ENCODE results near the gene ARMCX4. TPM values are rescaled to one million over a fixed set of nuclear protein-coding genes. Genes with fewer than 3 reads are reported as not detected.
A peak's percentile ranks its signal among the peaks of the same experiment; 100 is the strongest.
"Not testable (repeated sequence)": the region's sequence is repeated elsewhere in the genome, so short reads cannot be mapped to it uniquely, and the experiment has no call there.

The ARMCX4 gene
- total RNA-seq, 1 donor from 2014 or later, result 19.7 TPM

- Mint-ChIP-seq H3K4me1 (ENCODE audit: low read depth) (peaks cover 7% of the 10 kb centered on the region), H3K27ac (no peak overlapping the region), H3K36me3 (ENCODE audit: insufficient read depth) (peaks cover 1% of the 10 kb centered on the region), H3K27me3 (no peaks in the 10 kb centered on the region), H3K4me3 (ENCODE audit: low read depth) (peak overlapping the region; percentile 15), H3K9me3 (ENCODE audit: low read depth) (peaks cover 3% of the 10 kb centered on the region)
- TF ChIP-seq CTCF (IDR thresholded peaks at IDR 0.05; ENCODE audit: unreplicated experiment), result no peak
- DNase-seq (ENCODE audit: low spot score, unreplicated experiment), result no peak
These were observed 1.6 kb upstream of the ARMCX4 start for GRCh38 chrX:101483705-101484104.

GRCh38 chrX:101484135-101484534 is 1.1 kb upstream of the ARMCX4 start:
- H3K4me3 Mint-ChIP-seq (ENCODE audit: low read depth), result no peak overlapping the region

GRCh38 chrX:101488796-101489195 is 3.5 kb downstream of the ARMCX4 start:
- Mint-ChIP-seq H3K4me3 (ENCODE audit: low read depth) (no peak overlapping the region), H3K27me3 (no peaks in the 10 kb centered on the region), H3K9me3 (ENCODE audit: low read depth) (peaks cover 20% of the 10 kb centered on the region)

More at GRCh38 chrX:101484135-101484534, 1.1 kb upstream of the ARMCX4 start:
- H3K36me3 Mint-ChIP-seq (ENCODE audit: insufficient read depth), result peaks cover 1% of the 10 kb centered on the region
- H3K9me3 Mint-ChIP-seq (ENCODE audit: low read depth), result peaks cover 5% of the 10 kb centered on the region
- no peaks in the 10 kb centered on the region for H3K27me3 Mint-ChIP-seq
- no peak for TF ChIP-seq CTCF (IDR thresholded peaks at IDR 0.05; ENCODE audit: unreplicated experiment)
- no peak for DNase-seq (ENCODE audit: low spot score, unreplicated experiment)
- no peak overlapping the region for H3K27ac Mint-ChIP-seq
- H3K4me1 Mint-ChIP-seq (ENCODE audit: low read depth), result peaks cover 7% of the 10 kb centered on the region

GRCh38 chrX:101491943-101492342 is 6.7 kb downstream of the ARMCX4 start:
- Mint-ChIP-seq H3K4me3 (ENCODE audit: low read depth) (no peak overlapping the region), H3K4me1 (ENCODE audit: low read depth) (no peaks in the 10 kb centered on the region), H3K27me3 (no peaks in the 10 kb centered on the region), H3K9me3 (ENCODE audit: low read depth) (peaks cover 34% of the 10 kb centered on the region), H3K27ac (peak overlapping the region; percentile 35), H3K36me3 (ENCODE audit: insufficient read depth) (peaks cover 5% of the 10 kb centered on the region)
- no peak for TF ChIP-seq CTCF (IDR thresholded peaks at IDR 0.05; ENCODE audit: unreplicated experiment)
- DNase-seq (ENCODE audit: low spot score, unreplicated experiment), result no peak

More at GRCh38 chrX:101488796-101489195, 3.5 kb downstream of the ARMCX4 start:
- no peak for DNase-seq (ENCODE audit: low spot score, unreplicated experiment)
- Mint-ChIP-seq H3K4me1 (ENCODE audit: low read depth) (peaks cover 5% of the 10 kb centered on the region), H3K36me3 (ENCODE audit: insufficient read depth) (peaks cover 5% of the 10 kb centered on the region), H3K27ac (no peak overlapping the region)
- no peak for TF ChIP-seq CTCF (IDR thresholded peaks at IDR 0.05; ENCODE audit: unreplicated experiment)

GRCh38 chrX:101493225-101493624 is 8.0 kb downstream of the ARMCX4 start:
- no peak for DNase-seq (ENCODE audit: low spot score, unreplicated experiment)
- TF ChIP-seq CTCF (IDR thresholded peaks at IDR 0.05; ENCODE audit: unreplicated experiment), result no peak
- no peaks in the 10 kb centered on the region for H3K27me3 Mint-ChIP-seq
- no peak overlapping the region for H3K27ac Mint-ChIP-seq
- no peak overlapping the region for H3K4me3 Mint-ChIP-seq (ENCODE audit: low read depth)
- peaks cover 5% of the 10 kb centered on the region for H3K36me3 Mint-ChIP-seq (ENCODE audit: insufficient read depth)
- H3K9me3 Mint-ChIP-seq (ENCODE audit: low read depth), result peaks cover 34% of the 10 kb centered on the region
- H3K4me1 Mint-ChIP-seq (ENCODE audit: low read depth), result no peaks in the 10 kb centered on the region

GRCh38 chrX:101502929-101503328 is 17.7 kb downstream of the ARMCX4 start:
- H3K36me3 Mint-ChIP-seq (ENCODE audit: insufficient read depth), result peaks cover 28% of the 10 kb centered on the region
- H3K27me3 Mint-ChIP-seq; DNase-seq (ENCODE audit: low spot score, unreplicated experiment); H3K27ac Mint-ChIP-seq; H3K4me1 Mint-ChIP-seq (ENCODE audit: low read depth); H3K4me3 Mint-ChIP-seq (ENCODE audit: low read depth): not testable (repeated sequence)
- H3K9me3 Mint-ChIP-seq (ENCODE audit: low read depth), result peaks cover 33% of the 10 kb centered on the region

Measured in progenitor cell of endocrine pancreas (in vitro differentiated cells).